CD4-positive, alpha-beta T cell treated with Interleukin-21 for 1 hour (primary cell): ENCODE data around the gene TOX4.
"Not testable (repeated sequence)": the region's sequence is repeated elsewhere in the genome, so short reads cannot be mapped to it uniquely, and the experiment has no call there.

Experiments used
- DNase-seq: peaks from one replicate; pipeline ENCODE4 v3.0.0-alpha.2; 2020

Gene TOX4

DNA sequence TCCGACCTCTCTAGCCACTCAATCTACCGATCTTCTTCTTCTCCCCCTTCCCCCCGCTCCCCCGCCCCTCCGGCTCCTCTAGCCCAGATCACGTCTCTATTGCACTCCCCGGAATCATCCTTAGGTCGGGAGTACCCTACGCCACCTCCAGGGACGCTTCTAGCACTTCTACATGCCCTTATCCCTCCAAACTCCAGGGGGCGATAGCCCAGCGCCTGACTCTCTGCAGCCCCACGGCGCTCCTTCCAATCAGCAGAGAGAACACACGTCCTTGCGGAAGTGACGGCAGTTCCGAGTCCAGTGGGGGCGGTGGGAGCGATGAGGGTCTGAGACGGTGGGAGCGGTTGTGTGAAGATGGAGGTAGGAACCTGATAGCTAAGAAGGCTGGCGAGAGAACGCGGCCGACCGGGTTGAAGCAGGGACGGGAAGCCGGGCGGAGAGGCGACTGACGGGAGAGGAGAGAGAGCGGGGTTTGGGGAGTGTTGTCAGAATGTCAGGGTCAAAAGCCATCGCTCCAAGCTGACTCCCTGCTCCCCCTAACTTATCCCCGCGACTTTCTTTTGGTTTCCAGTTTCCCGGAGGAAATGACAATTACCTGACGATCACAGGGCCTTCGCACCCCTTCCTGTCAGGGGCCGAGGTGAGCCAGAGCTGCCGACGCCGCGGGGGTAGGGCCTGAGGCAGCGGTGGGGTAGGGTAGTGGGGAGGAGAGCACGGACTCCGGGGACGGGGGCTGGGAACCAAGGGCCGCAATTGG is at the start of gene TOX4, which contains the start of gene RAB2B:
Gene TOX4, plus strand, starts transcription at position 271 of the 757 bp plus-strand sequence. Its CDS starts 84 bp downstream, at position 355.
Gene RAB2B, minus strand, starts transcription at position 35 of the 757 bp plus-strand sequence. CDS start 87 bp downstream, outside the sequence.
- DNase-seq: peak; percentile 99

DNA sequence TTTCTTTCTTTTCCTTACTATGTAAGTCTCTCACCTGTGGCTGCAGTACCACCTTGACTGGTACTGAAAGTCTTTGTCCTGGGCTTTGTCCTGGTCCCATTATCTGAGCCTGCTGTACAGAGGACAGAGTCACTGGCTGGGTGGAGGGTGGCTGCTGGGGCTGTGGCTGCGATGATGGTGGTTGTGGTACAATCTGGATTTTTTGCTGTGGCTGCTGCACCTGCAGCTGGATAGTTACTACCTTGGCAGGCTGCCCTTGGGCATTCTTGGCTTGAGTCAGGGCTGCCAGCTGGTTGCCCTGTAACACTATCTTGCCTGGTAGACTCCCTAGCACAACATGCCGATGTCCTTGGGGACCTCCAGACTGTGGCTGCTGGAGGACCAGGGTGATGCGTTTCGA is 48.1 kb upstream of the TOX4 start:
- no peak for DNase-seq

DNA sequence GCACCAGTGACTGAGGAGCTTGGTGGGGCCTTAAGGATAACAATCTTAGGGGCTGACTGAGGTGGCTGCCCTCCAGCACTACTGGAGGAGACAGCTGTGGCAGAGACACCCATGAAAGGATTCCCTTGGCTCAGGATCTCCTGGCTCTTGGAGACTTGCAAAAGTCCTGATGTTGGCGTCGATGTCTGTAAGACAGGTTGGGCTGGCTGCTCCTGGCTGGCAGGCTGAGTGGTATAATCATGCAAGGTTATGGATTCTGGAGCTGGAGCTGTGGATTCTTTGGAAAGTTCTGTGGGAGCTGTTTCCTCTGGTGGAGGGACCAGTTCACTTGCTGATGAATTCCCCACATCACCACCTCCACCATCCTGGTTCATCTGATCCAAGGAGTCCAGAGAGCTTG is 45.9 kb upstream of the TOX4 start:
- no peak for DNase-seq

DNA sequence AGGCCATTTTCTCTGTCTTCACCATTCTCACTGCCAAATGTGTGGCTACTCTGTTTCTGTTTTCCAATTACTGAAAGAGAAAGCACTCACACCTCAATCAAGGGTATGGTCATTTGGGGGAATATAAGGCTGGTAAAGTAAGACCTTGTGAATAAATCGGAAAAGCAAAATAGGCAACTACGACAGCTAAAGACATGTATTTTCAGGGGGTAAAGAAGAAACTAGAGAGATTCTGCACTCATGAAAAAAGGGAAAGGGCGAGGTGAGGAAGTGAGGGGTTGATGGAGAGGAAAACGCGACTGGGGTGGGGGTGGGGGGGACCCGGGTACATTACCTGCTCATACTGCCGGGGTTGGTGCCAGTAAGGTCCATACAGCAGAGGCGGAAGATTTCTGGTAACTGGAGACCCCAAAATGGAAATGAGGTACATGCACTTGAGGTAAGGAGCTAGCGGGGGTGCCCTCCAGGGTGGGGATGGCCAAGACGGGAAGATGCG is 40.4 kb upstream of the TOX4 start:
- no peak for DNase-seq

DNA sequence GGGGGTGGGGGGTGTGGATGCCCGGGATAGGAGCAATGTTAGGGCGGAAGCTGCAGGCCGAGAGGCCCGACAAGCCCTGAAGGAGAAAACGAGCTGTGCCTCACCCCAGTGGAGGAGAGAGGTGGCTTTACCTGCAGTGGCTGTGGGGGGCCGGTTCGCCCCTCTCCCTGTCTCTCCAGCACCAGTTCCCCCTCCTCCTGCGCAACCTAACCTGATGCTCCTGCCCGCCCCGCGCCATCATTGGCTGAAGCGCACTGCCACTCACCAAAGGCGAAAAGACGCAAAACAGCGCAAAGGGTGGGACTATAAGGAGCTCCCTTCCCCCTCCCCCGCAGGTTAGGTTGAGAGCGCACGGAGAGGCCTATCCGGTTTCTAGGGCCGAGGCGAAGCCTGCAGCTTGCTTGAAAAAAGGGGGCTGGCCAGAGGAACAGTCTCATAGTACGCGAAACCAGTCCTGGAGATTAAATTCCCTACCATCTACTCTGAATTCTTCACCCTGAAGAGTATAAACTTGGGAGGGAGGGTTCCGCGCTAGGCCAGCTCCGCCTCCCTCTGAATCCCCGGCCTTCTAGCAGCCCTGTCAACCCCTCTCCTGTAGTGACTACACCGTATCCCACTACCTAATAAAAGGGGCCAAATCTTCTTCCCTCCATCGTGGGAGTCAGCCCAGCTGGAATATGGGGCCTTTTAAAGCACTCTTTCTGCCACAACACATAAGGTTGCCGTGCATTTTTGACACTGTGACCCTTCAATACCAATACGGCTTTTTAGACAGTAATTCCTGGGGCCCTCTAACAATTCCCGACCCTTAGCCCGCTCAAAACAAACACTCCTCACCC is 39.7 kb upstream of the TOX4 start:
- peak; percentile 99 for DNase-seq

DNA sequence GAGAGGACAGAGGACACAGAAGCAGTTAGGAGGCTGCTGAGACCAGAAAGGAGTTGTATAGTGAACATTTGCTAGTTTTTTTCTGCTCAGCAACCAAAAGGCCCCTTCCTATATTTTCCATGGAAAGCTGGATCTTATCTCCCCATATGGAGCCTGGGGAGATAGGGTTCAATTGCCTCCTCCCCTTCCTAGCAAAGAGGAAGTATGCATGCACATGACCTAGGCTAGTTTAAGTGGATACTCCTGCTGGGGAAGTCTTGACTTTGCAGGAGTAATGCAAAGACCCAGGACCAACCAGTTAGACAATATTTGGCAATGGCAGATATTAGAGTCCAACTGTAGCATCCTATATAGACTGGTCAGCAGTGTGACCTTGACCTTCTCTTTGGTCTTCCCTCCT is 36.1 kb upstream of the TOX4 start:
- DNase-seq: no peak

DNA sequence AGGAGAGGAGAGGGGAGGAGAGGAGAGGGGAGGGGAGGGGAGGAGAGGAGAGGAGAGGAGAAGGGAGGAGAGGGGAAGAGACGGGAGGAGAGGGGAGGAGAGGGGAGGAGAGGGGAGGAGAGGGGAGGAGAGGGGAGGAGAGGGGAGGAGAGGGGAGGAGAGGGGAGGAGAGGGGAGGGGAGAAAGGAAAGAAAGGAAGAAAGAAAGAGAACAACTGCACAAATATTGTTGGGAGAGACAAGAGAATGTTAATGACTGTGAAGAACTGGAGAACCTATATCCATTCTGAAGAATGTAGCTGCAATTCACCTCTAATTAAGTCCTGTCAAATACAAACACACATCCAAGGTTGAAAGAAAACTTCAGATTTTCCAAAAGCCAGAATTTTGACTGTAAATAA is 34.3 kb upstream of the TOX4 start:
- not testable (repeated sequence) for DNase-seq

DNA sequence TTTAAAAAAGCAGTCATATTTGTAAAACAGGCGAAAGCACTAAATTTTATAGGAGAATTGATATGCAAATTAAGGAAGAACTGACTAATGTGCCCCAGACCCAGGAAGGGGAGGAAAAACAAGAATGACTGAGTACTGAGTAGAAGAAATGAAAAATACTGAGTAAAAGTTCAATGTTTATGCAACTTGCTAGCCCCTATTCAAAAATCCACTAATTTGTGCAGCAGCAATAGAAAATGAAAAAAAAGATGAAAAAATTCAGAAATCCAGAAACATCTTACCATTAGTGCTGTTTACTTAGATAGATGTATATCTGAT is 27.1 kb upstream of the TOX4 start:
- DNase-seq: no peak

DNA sequence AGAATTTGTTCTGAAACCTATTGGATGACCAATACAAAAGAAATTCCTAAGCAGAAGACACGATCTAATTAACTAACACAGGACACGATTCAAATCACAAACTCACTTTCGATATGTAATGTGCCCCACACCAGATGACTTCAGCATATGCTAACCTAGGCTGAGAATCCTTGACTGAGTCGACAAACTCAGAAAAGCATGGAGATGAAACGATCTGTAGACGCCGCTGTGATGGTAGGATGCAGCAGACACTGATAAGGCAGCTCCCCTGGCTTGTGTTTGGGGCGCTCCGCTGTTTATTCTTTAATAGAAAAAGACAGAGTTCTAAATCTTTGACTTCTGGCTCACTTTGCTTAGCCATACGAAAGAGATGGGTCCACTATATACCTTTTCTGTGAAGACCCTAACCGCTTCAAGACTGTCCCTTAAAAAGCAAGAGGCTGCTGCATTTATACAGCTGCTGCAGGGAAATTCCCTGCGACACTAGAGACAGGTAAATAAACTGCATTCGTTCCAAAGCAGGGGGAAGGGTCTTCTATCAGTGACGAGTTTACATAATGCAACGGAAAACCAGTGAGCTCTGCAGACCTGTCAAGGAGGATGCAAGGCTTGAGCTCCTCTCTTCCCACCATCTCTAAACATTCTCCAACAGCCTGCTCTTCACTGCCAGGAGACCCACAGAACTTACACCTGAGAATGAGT is 22.0 kb upstream of the TOX4 start:
- peak; percentile 56 for DNase-seq

DNA sequence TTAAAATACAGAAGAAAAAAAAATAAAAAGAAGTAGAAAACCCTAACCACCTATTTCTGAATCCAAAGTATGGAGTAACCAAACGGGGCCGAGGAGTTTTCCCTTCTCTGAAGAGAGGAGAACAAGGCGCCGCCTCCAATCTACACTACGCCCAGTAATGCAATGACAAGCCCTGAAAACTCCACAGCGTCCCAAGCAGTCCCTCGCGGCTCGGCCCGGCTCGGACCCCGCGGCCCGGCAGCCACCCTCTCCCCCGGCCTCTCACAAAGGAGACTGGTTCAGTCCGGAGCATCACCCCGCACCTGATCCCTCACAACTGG is 21.4 kb upstream of the TOX4 start:
- no peak for DNase-seq

DNA sequence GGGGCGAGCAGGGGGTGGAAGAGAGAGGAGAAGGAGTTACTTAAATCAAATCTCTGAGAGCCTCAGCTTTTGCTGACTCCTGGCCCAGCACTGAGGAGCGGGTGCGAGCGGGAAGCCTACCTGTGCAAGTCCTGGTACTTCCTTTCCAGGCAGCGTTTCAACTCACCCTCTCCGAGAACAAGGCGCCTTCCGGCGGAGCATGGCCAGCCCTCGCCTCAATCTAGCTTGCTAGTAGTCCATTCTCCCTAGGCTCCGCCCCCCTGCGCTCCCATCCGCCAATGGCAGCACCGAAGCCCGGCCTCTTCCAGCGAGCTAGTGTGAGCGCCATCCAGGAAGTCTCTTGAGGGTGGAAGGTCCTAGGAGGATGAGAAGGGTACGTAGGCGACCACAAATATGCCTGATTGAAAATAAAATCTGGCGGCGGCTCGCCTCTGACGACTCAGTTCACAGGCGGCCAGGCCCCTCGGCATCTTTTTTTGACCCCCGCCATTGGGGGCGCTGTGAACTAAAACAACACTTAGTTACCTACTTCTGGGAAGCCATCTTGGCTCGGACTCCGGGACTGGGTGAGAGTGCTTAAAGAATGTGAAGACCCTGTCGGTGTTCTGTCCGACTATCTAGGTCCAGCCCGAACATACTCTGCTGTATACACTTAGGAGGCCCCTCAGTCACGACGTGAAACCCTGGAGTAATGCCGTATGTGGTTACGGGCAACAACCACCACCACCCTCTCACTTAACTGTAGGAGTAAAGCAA is 20.9 kb upstream of the TOX4 start, which contains the start of gene CHD8:
Gene CHD8, minus strand, starts transcription at position 212 of the 756 bp plus-strand sequence. CDS start 24,480 bp downstream, outside the sequence.
- peak; percentile 100 for DNase-seq

DNA sequence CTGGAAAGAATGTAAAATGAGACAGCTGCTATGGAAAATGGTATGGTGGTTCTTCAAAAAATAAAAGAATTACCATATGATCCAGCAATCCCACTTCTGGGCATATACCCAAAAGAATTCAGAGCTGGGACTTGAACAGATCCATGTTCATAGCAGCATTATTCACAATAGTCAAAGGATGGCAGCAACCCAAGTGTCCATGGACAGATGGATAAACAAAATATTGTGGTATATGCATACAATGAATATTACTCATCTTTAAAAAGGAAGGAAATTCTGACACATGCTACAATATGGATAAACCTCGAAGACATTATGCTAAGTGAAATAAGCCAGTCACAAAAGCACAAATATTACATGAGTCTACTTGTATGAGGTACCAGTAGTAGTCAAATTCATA is 9.4 kb upstream of the TOX4 start:
- no peak for DNase-seq

DNA sequence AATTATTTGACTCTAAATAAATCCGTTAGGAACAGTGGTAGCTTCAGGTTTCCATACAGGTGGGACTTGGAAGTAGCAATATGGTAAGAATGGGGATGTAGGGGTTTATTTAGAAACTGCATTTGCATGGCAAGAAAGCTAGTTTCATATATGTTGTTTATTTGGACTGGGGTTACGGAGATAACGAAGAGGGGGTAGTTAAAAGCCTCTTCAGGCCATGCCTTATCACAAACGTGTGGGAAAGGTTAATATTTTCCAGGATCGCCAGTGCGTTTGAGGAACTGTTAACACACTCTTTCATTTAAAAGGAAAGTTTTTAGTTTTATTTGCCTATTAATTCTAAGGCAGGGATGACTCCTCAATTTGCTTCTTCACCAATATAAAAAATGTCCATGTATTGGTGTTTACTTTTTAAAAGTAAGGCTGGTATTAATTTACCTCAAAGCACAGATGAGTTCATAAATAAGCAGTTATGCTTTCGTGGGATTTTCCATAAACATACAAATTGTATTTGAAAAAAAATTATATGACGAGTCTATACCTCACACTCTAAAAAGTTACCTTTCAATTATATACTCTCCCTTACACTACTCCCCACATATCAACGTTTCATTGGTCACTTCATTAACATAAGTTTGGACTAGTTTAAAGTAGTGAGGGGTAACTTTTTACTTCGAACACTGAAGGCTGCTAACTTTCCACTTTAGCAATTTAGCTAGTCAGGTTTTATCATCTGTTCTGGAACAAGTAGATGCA is 1.1 kb upstream of the TOX4 start:
- DNase-seq: no peak

DNA sequence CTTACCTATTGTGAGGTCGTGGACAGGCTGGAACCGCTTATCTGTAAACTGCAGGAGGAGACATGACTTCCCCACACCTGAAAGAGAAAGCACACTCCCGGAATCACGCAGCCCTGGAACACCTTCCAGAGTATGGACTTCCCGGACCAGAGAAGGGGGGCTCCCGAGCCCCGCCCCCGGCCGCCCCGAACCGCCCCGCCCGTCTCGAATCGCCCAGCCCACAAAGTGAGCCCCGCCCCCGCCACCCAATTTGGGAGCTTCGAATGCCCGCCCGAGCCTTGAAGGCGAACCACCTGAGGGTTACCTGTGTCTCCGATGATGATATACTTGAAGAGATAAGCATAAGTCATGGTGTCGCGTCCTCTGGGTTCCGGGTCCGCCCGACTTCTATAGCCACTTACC is 471 bp upstream of the TOX4 start:
- no peak for DNase-seq

DNA sequence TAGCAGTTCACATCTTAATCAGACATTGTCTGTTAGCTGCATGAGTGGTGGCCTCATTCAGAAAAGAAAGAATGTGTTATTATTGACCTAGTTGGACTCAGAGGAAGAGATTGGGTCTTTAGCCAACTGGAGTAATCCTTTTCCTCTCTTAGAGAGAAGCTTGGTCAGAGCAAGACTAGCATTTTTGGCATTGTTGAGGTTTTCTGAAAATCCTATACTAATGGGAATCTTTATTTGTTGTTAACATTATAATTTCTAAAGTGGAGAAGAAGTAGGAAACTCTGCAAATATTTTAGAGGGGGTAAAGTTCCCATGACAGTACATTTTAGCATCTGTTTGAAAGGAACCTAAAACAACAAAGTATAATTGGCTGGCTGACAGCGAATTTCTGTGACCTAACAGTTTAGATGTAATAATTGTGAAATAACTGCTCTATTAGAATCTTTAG is 9.7 kb downstream of the TOX4 start:
- DNase-seq: no peak

DNA sequence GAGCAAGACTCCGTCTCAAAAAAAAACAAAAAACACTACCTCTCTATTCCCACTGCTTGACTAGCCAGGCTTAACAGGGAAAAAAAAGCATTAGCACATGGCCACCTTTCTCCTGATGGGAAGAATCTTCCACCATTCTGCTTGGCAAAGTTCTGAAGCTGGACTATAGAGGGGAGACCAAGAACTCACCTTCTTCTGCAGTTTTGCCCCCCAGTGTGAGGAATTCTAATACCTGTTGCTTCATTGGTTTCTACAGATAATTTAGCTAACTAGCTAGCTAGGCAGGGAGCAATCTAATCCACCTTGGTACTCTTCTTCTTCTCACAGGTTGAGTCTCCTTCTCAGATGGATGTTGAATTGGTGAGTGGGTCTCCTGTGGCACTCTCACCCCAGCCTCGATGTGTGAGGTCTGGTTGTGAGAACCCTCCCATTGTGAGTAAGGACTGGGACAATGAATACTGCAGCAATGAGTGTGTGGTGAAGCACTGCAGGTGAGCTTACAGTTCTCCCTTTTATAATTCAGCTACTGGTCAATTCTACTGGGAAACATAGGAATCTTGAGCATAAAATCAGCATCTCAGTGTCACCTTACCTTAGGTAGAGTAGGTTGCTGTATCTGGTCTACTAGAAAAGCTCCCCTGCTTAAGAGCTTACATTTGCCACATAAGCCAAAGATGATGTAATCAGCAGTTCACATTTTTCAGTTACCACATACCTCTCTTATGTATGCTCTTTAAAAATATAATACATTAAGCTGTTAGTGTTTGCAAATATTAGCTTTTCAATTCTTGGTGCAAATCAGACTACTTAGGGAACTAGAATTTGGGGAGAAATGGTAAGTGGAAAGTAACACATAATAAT is 18.1 kb downstream of the TOX4 start:
- DNase-seq: no peak

DNA sequence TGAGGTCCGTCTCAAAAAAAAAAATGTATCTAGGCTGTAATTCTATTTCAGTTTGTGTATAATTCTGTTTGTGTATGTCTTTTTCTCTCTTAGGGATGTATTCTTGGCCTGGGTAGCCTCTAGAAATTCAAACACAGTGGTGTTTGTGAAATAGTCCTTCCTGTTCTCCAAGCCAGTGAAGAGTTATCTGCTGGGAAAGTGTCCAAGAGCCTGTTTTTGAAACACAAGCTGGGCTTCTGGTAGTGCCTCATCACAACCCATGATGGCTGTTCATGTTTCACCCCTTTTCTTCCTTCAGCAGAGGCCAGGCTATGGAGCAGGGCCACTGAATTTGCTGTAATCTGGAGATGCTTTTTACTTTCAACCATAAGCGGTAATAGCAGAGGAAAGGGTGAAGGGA is 19.5 kb downstream of the TOX4 start:
- no peak for DNase-seq

DNA sequence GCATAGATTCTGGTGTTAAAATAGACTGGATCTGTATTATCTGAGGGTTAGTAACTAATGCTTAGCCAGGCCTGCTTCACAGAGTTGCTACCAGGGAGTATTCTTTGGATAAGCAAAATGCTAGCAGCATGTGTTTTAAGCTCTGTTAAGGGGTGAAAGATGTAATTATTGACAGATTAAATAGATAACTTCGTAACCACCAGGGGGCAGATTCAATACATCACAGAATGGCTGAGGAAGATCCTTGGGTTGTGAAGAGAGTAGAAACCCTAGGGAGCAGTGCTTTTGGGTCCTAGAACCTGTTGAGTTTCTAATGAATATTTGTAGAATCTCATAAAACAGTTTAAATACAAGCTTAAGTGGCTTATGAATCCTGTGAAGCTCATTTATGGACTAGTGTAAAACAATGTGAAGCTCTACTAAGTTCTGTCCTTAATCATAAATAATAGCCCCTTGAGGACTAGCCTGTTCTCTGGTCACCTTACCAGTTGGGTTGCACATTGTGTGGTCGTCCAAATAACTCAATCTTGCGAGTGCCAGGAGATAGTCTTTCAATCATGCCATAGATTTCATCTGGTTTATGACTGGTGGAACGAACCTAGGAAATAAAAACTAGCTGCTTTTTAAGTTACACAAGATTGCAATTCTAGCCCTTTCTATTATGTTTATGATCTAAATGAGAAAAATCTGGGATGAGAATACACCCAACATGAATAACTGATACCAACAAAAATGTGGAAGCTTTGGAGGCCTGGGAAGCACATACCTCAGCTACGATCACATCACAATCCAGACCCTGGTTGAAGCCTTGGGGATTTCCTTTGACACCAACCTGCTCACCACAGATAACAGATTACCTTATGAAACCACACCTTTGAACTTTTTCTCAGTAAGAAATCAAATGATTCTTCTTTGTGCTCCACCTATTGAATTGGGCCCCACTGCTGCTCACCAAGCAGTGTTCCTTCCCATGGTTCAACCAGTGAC is 21.8 kb downstream of the TOX4 start:
- peak; percentile 72 for DNase-seq

DNA sequence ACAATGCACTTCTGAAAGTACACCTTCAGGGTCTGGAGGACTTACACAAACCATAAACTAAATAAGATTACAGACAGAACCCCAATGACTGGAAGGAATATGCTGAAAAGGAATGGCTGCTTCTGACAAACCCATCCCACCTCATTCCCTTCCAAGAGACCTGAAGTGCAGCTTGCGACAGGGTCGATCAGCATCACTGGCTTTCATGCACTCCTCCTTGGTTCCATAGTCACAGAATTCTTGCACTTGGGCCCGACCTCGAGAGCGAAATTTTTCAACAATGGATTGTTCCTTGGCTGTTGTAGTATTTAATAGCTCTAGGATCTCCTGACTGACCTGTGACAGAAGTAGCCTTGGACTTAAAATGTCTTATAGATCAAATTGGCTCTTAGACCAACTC is 24.6 kb downstream of the TOX4 start:
- no peak for DNase-seq

DNA sequence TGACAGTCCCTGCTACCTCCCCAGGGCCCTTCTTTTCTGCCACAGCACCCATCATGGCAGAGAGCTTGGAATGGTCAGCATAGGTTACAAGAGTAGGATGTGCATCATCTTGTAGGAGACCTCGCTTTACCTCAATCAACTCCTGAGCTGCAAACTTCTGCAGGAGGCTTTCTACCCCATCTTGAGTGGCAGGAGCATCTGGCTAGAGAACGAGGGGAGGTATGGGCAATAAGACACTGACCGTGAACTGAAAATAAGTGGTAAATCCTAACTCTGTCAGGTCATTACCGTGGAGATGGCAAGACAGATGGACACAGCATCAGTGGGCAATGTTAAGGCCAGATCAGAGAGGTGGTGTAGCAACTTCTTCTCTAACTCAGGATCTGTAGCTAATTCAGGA is 26.4 kb downstream of the TOX4 start:
- DNase-seq: no peak
